Stimulated activated CD8-positive, alpha-beta memory T cell treated with anti-CD3 and anti-CD28 coated beads, Interleukin-12 subunit alpha, Interleukin-12 subunit beta, amount 100 ng/mL, for 24 hours (primary cell): ENCODE results near the gene DRAP1.
"Not testable (repeated sequence)": the region's sequence is repeated elsewhere in the genome, so short reads cannot be mapped to it uniquely, and the experiment has no call there.

ENCODE experiments used
- DNase-seq: peaks from one replicate; pipeline ENCODE4 v3.0.0-alpha.2; 2020; ENCODE audit errors: extremely low read depth

DRAP1 gene

DNA sequence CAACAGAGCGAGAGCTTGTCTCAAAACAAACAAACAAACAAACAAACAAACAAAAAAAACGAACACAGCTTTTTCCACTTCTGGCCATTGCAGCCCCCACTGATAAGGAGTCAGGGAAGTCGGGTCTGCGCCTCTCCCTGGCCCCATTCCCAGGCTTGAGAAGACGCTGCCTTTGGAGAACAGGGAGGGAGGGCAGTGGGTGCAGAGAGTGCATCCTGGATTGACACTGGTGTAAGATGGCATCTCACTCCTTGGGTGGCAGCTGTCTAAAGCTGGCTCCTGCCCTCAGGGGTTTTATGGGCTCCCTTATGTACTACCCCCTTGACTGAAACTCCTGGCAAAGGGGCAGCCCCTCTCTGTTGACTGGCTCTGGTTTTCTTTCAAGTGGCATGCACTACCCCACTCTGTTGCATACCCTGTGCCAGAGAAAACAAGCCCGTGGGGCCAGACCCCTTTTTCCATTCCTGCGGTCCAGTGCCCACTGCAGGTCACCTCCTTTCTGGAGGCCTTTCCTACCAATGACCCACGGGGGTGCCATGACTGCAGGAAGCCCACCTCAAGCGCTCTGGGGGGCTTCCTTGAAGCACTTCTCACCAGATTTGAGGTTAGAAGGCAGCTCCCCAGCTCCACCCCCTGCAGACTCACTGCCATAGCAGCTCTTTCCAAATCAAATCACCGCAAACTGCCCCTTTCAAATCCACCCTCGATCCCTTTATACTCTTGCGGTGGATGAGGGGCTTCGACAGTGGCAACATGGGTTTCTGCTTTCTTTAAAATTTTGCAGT, 12.7 kb downstream of the DRAP1 start:
- DNase-seq: no peak

DNA sequence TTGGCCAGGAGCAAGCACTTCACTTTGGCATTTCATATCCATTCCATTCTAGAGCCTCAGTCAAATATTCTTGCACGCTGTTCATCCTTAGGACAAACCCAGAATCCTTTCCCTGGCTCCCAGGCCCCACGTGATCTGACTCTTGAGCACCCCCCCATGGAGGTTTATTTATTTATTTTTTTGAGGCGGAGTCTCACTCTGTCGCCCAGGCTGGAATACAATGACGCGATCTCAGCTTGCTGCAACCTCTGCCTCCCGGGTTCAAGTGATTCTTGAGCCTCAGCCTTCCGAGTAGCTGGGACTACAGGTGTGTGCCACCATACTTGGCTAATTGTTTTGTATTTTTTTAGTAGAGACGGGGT, 13.3 kb downstream of the DRAP1 start:
- no peak for DNase-seq

- DNase-seq: no peak
Observed at GRCh38 chr11:65934014-65934413, 14.8 kb downstream of the DRAP1 start.

GRCh38 chr11:65937766-65938165, 18.5 kb downstream of the DRAP1 start:
- no peak for DNase-seq

GRCh38 chr11:65941720-65942310, 22.6 kb downstream of the DRAP1 start:
- DNase-seq: no peak

DNA sequence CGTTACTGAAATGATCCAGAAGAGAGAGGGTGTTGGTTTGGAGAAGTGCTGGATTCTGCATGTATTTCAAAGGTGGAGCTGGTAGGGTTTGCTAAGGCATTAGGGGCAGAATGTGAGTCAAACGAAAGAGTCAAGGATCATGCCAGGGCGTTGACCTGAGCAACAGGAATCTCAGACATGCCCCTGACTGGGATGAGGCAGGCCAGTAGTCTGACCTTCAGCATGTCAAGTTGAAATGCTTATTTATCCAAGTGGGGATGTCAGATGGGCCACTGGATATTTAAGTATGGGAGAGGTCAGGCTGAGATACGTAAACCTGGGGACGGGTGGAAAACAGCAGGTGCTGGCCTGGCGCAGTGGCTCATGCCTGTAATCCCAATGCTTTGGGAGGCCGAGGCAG, 23.3 kb downstream of the DRAP1 start:
- no peak for DNase-seq

DNA sequence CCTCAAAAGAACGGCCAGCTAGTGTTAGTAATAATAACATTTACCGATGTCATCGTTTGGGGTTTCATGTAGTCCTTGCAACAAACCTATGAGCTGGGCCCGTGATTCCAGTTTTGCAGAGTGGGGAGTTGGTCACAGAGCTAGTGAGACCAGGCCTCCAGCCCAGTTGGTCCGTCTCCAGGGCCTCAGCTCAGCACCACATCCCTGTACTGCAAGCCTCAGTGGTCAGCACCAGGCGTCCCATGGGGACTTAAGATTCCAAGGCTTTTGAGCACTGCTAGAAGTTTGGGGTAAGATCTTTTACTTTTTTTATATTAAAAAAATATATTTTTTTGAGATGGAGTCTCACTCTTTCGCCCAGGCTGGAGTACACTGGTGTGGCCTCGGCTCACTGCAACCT, 25.0 kb downstream of the DRAP1 start:
- DNase-seq: no peak

GRCh38 chr11:65944767-65945166, 25.5 kb downstream of the DRAP1 start:
- no peak for DNase-seq

DNA sequence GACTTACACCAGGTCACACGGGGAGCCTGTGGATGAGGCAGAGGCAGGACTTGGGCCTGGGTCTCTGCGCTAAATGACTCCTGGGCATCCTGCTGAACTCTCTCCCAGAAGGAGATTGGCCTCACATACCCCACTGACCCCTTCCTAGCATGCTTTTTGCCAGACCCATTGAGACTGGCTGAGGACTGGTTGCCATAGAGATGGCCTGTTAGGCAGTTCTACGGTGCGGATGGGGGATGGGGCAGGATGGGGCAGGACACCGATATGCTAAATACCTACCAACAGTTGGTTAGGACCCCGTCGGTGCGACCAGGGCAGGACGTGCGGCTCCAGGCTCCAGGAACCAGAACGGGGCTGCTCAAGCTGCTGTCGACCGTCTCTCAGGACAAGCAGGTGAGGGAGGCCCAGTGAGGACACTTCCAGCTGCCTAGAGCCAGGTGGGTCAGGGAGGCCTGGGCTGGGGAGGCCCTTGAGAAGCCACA, 26.2 kb downstream of the DRAP1 start, which contains the start of gene TSGA10IP:
TSS of gene TSGA10IP (plus strand) at position 51 of the 482 bp plus-strand sequence. CDS start at position 247, 196 bp downstream.
- no peak for DNase-seq

DNA sequence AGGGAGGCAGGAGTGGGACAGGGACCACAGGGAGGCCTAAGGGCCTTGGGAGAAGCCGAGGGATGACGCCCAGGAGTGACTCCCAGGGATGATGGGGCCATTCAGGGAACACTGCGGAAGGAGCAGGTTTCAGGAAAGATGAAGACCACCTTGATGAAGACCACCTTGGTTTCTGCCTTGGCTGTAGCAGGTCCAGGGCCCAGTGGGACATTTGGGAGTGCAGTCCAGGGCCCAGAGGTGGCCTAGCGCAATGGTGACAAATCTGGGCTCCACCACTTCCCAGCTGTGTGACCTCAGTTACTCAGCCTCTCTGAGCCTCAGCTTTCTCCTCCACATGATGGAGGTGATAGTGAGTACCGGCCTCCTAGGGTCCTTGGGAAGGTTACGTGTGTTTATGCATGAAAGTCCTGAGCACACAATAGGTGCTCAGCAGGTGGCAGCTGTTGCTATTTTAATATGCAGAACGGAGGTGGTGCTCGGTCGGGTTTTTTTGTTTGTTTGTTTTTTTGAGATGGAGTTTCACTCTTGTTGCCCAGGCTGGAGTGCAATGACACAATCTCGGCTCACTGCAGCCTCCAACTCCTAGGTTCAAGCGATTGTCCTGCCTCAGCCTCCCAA, 26.8 kb downstream of the DRAP1 start:
- no peak for DNase-seq

DNA sequence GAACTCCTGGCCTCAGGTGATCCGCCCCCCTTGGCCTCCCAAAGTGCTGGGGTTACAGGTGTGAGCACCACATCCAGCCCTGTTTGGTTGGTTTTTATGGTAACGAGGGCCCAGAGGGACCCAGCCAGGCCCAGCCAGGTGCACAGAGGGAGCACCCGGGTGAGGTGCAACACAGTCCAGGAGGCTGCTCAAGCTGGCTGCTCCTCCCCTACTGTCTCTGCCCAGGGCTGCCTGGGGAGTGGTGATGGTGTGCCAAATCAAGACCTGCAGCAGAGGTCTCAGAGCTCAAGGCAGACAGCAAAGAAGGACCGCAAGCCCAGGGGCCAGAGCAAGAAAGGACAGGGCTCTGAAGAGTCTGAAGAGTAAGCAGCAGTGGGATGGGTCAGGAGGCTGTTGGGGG, 27.4 kb downstream of the DRAP1 start:
- no peak for DNase-seq

DNA sequence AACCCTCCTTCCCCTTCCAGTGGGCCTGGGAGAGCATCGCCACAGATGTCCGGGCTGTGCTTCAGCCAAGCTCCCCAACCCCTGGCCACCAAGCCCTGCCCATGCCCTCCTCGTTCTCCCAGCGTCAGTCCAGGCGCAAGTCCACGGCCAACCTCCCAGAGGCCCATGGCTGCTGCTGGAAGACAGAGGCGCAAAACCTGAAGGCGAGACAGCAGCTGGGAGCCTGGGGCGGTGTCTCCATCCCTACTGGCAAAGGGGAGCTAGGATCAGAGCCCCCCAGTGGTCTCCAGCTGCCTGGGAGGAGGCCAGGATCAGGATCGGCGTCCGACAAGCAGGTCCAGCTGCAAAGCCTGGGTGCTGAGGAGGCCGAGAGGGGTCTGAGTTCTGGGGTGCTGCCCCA, 27.9 kb downstream of the DRAP1 start:
- DNase-seq: no peak

DNA sequence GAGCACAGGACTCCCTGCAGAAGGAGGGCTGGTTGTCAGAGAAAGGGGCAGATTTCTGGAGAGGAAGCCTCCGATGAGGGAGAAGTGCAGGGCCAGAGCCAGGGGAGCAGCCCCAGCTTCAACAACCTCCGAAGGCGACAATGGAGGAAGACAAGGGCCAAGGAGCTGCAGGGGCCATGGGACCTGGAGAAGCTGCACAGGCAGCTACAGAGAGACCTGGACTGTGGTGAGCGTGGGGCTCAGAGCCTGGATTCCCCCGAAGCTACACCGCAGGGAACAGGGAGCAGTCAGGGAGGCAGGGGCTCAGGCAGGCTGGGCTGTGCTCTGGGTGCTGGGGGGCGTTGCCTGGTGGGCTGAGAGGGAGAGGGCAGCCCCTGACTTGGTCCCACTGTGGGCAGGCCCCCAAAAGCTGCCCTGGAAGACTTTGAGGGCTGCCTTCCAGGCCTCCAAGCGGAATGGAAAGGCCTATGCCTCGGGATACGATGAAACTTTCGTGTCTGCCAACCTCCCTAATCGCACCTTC, 28.4 kb downstream of the DRAP1 start:
- no peak for DNase-seq

DNA sequence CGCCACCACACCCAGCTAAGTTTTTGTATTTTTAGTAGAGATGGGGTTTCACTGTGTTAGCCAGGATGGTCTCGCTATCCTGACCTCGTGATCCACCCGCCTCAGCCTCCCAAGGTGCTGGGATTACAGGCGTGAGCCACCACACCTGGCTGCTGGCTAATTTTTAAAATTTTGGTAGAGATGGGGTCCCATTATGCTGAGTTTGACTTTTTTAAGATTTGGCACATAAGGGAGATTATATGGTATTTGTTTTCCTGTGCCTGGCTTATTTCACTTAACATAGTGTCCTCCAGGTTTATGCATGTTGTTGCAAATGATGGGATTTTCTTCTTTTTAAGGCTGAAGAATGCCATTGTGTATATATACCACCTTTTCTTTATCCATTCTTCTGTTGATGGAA, 31.5 kb downstream of the DRAP1 start:
- not testable (repeated sequence) for DNase-seq

DNA sequence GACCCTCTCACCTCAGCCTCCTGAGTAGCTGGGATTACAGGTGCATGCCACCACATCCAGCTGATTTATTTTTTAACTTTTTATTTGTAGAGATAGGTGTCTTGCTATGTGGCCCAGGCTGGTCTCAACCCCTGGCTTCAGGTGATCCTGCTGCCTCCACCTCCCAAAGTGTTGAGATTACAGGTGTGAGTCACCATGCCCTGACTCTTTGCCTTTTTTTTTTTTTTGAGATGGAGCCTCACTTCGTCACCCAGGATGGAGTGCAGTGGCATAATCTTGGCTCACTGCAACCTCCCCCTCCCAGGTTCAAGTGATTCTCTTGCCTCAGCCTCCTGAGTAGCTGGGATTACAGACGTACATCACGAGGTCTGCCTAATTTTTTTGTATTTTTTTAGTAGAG, 32.4 kb downstream of the DRAP1 start:
- not testable (repeated sequence) for DNase-seq

DNA sequence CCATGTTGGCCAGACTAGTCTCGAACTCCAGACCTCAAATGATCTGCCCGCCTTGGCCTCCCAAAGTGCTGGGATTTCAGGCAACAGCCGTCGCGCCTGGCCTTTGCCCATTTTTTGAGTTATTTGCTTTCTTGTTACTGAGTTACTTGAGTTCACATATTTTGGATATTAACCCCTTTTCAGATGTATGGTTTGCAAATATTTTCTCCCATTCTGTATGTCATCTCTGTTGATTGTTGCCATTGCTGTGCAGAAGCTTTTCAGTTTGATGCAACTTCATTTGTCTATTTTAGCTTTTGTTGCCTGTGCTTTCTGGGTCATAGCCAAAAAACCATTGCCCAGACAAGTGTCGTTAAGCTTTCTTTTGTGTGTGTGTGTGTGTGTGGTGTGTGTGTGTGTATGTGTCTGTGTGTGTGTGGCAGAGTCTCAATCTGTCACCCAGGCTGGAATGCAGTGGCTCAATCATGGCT, 32.9 kb downstream of the DRAP1 start:
- no peak for DNase-seq

GRCh38 chr11:65953471-65953870, 34.2 kb downstream of the DRAP1 start:
- no peak for DNase-seq

- no peak for DNase-seq
Observed at GRCh38 chr11:65954771-65955170, 35.5 kb downstream of the DRAP1 start.

DNA sequence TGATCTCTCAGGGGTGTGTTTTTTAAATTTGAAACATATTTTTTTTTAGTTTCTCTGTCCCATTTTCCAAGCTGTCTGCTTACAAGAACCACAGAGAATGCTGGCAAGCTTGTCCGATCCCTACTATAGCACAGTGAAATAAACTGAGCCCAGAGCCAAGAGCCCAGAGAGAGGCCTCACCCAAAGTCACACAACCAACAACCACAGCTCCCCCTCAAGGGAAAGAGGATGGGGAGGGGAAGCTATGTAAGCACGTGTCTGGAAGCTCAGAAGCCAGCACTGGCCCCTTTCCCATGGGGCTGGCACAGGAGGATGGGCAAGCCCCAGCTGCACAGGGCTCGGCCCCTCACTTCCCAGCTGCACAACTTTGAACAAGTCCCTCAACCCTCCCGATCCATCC, 39.1 kb downstream of the DRAP1 start:
- no peak for DNase-seq

DNA sequence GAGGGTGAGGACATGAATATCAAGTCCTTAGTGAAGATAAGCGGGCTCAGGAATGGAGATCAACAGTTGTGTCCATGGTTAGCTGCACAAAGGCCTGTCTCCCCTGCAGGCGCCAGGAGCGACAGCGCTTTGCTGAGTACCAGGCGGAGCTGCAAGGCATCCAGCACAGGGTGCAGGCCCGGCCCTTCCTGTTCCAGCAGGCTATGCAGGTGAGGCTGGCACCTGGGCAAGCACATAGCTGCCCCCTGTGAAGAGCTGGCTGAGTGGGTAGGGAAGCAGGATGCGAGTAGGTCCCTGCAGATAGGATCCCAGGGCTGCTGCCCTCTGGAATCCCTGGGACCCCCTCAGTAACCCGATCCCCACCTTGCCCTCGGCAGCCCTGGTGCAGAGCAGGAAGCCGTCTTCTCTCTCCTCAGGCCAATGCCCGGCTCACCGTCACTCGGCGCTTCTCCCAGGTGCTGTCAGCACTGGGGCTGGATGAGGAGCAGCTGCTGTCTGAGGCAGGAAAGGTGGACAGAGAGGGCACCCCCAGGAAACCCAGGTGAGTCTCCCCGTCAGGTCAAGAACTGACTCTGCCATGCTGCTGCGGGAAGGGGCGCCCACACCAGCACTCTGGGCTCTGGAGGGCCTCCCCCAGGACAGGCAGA, 39.7 kb downstream of the DRAP1 start:
- DNase-seq: no peak

- no peak for DNase-seq
Observed at GRCh38 chr11:65960824-65961266, 41.6 kb downstream of the DRAP1 start.
